Measurements from ENCODE around the gene NEBL.

Gene NEBL

DNA sequence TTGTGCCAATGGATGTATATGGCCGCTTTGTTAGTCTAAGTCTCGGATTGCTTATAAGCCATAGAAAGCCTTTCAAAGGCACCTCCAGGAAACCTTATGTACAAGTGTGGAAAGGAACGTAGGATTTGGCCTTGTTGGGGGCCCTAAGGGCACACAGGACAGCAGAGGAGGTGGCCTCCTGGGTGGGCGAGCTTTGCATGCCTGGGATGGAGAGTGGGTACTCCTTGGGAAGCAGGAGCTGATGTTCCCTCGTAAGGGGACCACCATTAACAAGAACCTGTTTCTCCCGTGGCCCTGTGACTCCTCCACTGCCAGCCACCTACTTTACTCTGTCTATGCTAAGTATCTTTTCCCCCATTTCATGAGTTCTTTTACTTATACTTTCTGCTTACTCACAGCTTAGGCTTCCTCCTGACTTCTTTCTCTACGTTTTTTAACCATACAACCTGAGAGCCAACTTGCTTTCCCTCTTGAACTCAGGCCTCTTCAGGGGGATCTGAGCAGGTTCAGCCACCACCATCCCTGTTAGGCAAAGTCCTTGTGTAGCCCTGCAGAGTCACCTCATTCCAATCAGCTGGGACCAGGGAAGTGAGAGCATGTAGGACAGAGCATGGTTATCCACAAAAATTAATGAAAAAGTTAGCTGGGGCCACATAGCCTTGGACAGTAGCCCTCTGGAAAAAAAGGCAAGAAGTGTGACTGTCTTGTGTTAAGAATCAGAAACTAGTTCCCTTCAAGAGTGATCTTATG lies 118.9 kb downstream of the NEBL start:
- no peak for DNase-seq (ENCODE audit: low read depth in 2 of 2)

DNA sequence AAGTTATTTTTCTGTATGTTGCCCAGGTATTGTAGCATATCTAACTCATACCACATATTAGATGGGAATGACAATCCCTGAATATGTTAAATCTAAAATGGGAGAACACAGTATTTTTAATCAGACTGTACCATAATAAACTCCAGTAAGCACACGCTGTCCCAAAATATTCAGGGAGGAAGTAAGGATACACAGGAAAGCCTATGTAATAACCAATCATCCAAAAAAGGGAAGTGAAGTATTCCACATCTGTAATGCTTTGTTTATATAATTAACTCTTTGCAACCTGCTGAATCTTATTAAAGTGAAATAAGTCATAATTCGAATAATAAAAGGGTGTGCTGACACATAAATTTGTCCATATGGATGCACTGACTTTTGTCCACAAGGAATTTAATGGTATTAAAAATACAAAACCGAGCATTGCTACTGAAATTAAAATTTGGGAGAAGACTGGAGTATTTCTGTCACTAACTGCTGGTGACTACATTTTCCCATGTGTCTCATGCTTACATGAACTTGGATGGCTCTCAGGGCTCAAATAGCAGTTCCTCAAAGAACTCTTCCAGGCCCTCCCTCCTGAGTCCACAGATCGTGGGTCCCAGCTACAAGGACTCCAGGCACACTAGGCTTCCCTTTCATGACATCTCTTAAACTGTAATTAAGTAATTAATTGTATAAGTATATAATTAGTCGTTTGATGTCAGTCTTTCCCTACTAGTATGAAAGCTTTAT lies 120.6 kb downstream of the NEBL start:
- DNase-seq (ENCODE audit: low read depth in 2 of 2), result no peak

DNA sequence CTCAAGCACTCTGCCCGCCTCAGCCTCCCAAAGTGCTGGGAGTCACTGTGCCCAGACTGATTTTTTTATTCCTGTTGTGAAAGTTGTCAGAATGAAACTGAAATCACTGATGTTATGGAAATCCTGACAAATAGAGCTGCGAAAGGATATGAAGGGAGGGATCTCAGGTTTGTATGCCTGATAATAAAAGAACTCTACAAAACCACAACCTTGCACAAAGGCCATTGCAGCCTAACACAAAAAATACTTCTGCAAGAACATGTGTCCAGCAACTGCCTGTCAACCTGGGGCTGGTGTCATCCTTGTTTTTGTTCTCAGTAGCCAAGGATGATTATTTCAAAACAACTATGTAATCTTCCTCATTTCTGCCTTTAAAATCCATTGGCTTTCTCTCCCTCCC lies 126.1 kb downstream of the NEBL start:
- no peak for DNase-seq (ENCODE audit: low read depth in 2 of 2)

DNA sequence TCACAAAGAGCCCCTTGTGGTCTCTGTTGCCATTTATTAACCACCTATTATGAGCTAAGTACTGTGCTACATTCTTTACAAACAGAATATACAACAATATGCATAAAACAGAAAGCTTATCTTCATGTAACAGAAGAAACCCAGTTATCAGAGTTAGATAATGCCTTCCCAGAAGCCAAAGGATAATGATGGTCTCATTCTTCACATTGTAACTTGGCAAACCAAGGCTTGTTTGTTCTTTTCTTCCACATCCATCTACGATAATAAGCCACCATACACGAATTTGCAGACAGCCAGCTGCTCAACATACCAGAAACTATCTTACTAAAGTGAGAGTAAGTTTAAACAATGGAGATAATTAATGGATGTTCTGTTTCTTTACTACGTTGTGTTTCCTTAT lies 127.6 kb downstream of the NEBL start:
- DNase-seq (ENCODE audit: low read depth in 2 of 2), result no peak

DNA sequence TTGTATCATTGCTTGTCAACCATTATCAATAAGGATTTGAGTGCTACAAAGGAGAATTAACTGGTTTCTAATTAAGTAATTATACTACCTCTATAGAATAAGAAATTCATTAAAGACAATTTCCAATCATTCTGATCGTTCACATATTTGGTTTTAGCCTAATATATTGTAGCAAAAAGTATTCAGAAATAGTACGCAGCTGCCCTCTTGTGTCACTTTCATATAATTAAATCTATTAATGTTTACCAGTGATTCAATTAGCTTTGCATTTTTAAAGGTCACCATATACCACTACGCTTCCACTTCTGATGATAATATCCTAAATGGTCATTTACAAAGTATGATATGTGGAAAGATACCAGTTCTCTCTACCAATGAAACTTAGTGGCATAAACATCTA lies 128.3 kb downstream of the NEBL start:
- peak in 1 of 2 experiments; percentile 13 for DNase-seq (ENCODE audit: low read depth in 2 of 2)

DNA sequence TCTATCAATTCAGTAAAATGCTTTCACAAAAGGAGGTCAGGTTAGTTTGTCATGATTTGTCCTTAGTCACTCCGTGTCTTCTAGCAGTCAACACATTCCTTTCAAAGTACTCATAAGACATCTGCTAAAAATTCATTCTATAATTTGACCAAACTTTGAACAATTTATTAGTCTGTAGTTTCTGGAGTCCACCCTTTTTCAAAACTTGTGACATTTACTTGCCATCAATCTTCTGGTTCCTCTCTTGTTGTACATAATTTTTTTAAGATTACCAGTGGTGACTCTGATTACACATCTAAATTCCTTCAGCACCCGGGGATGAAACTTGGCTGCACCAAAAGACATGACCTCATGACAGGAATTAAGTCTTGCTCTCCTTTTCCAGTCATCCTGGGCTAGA lies 130.1 kb downstream of the NEBL start:
- DNase-seq (ENCODE audit: low read depth in 2 of 2), result peak; percentile 24 to 26

DNA sequence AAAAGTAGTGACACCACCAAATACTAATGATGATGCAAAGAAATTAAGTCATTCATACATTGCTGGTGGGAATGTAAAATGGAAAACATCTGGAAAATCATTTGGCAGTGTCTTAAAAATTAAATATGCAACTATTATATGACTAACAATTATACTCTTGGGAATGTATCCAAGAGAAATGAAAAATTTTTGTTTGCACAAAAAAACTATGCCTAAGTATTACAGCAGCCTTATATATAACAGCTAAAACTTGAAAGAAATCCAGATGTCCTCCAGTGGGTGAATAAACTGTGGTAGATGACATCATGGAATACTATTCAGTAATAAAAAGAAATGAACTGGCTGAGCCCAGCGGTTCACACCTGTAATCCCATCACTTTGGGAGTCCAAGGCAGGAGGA lies 132.0 kb downstream of the NEBL start:
- no peak for DNase-seq (ENCODE audit: low read depth in 2 of 2)

DNA sequence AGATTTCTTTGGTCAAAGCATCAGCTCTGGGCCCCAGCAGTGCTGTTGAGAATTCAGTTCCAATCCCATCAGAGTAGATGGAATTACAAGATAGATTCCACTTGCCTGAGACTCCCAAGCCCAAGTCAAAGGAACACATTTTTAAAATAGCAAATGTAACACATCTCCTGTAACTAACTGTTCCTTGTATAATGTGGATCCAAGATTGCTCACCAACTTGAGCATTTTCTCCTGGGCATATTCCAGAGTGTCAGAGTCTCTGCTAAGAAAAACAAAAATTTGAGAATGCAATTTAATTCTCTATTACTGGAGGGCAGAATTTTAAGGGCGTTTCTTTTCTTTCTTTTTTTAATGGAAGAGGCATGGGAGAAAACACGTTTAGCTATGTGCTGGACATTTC lies 136.7 kb downstream of the NEBL start:
- no peak for DNase-seq (ENCODE audit: low read depth in 2 of 2)

DNA sequence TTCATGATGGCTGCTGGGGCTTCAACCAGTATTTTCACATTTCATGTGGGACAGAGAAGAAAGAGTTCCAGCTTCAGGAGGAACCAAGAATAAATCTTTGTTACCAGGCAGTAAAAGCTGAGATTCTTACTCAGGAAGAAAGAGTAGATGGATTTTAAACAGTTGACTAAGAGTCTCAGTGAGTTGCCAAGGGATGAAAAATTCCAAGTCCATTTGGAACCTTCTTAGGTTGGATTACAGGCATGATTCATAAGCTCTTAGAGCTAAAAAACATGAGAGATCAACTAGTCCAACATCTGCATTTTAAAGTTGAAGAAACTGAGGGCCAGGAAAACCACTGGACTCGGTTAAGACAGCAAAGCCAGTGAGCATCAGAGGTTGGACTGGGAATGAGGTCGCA lies 148.6 kb downstream of the NEBL start:
- DNase-seq (ENCODE audit: low read depth in 2 of 2), result no peak

DNA sequence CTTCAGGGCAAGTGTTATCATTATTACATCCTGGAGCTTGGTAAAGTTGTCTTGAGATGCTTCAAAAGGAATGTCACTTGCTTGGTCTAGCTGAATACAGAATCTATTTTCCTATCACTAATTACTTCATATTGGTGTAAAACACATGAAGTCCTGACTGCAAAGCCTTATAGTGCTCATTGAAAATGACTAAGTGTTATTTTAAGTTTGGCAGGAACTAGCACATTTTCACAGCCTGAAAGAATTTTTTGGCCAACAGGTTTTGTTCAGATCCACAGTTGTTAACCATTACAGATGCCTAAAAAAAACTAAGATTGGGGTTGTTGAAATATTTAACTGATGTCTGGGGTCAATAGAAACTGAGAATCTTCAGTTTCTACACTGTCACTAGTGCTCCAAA lies 149.3 kb downstream of the NEBL start:
- DNase-seq (ENCODE audit: low read depth in 2 of 2), result no peak

DNA sequence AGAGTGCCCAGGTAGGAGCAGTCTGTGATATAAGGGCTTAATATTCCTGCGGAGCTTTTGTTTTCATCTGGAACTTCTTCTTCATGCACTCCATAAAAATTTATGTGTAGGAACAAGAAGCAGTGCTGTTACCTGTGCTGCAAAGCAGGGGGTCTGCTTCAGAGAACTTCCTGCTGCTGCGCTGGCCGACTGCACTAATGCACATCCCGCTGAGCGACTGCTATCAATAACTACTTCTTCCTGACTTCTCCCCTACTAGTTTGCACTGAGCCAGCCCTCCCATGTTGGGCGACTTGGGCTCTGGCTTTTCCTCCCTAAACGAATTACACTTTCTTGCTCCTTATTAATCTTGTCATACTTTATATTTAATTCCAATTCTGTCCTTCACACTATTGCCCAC lies 150.3 kb downstream of the NEBL start:
- no peak for DNase-seq (ENCODE audit: low read depth in 2 of 2)

DNA sequence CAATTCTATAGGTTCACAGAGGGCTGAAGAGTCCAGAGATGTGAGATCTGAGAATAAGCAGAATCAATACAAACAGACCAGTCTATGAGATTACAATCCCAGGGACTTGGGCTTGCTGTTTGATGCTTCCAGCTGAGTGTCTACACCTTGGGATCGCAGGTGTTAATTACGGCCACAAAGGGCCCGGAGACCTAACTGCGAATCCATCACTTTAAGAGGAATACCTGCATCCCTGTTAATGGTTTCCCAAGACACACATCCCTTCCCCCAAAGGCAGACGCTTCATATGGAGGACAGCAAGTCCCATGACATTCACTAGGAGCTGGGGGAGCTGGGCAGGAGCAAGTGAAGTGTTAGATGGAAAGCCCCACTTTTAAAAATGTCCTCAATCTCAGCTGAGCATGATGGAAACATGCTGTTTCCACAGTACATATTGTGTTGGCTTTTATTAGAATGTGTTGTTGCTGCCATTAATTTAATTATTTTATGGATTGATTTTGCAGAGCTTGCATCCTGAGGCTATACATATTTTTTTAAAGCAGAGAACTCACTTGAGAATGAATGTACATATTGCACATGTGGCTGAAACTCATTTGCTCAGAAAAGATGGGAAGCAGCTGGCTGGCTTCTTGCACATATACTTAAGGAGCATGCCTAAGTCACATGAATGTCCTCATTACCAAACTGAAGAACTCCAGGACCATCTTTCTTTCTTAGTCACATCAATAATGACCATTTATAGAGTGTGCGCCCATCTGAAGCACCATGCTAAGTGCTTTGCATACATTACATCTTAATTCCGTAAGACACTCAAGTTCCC lies 151.3 kb downstream of the NEBL start:
- no peak for DNase-seq (ENCODE audit: low read depth in 2 of 2)

DNA sequence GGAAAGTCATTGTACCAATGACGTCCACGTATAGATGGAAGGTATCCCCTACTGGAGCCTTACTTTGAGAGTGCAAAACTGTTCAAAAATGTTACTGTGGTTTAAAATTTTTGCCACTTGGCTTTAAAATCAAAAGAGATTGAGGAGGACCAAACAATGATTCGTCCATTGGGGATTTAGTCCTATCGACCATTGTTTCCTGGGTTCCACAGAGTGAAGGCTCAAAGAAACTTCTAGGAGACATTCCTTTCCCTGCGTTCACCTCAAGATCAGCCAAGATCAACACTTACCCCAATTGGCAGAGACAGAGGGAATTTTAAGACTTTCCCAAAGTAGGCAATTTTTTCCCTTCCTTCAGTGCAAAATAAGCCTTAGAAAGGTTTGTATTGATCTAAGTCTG lies 152.3 kb downstream of the NEBL start:
- no peak for DNase-seq (ENCODE audit: low read depth in 2 of 2)

DNA sequence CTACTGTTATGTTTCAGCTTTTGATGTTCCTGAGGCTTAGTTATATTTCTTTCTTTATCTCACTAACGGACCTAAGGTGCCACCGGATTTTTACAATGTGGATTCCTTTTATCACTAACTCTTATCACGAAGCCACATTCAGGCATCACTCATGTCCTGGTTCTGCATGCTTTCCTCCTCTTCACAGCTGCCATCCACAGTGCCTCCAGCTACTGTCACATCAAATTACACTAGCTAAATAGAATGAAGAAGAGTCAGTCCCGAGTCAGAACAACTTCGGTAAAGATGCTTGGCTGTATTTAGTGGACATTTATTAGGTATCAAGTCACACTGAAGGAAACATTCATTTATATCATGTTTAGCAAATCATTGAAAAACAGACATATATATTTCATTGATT lies 153.2 kb downstream of the NEBL start:
- no peak for DNase-seq (ENCODE audit: low read depth in 2 of 2)

DNA sequence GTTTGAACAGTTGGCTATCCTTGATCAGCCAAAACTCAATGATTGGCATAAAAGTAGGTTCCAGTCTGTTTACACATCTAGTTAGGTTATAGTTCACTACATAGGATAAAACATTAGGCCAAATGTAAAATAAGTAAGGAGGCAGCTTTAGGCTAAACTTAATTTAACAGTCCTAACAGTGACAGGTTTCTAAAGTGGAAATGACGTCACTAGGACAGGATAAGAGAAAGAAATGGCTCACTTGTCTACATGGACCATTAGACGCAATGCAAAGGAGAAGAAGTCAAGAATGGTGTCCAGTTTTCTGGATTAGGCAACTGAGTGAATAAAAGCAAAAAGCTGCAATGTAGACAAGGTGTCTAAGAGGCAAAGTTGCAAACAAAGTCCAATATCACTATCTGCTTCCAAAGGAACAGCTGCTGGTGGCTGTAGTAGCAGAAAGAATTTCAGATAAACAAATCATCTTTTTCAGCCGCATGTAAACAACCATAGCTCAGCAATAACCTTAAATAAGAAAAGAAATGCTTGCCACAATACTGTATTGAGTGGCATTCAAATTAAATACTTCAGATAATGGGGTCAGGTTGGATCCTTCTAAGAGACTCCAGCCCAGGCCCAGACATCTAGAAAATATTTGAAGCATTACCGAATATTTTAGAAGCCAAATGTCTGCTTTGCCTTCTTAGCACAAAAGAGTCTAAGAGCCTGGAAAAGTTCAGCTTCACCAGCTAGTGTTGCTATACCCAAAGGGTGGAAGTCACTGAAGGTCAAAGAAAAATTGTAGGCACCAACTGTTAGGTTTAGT lies 154.2 kb downstream of the NEBL start:
- no peak for DNase-seq (ENCODE audit: low read depth in 2 of 2)

DNA sequence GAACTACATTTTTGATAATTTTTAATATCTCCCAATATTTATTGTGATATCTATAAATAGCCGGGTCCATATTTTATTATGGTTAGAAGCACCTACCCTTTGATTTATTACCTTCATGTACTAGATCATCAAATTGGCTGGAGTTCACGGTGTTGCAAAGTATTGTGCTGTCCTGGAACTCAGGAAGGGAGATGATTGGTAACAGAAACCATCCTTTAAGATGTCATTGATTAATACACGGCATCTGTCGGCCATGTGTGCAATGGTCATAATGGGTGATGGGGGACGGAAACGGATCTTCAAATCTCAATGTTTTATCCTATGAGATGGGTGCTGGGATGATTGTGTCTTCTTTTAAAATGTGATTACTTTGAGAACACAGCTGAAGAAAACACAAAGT lies 157.0 kb downstream of the NEBL start:
- no peak for DNase-seq (ENCODE audit: low read depth in 2 of 2)

DNA sequence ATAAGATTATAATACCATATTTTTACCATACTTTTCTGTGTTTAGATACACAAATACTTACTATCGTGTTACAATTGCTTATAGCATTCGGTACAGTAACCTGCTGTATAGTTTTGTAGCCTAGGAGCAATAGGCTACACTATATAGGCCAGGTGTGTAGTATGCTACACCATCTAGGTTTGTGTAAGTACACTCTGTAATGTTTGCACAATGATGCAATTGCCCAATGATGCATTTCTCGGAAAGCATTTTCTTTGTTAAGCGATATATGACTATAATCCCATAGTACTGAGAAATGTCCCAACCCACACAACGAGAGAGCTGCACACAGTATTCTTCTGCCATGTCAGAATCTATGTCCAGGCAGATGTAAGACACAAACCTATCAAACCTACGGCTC lies 160.0 kb downstream of the NEBL start:
- no peak for DNase-seq (ENCODE audit: low read depth in 2 of 2)

Data from fibroblast of skin of left quadriceps (primary cell).